HEK293 (cell line): ENCODE data around the gene FAM200C.

Experiments
- CTCF ChIA-PET: fragments of 350-600 bp; formaldehyde crosslinking; extraction: SDS; loops from one replicate; lab custom pipeline; 2021; ENCODE audit warnings: antibody characterized with exemption; lab: Yijun Ruan, JAX
- POLR2A ChIA-PET: fragments of 300-600 bp; formaldehyde crosslinking; extraction: SDS; loops from one replicate; lab custom pipeline; 2020; ENCODE audit warnings: antibody characterized with exemption, inconsistent platforms; lab: Yijun Ruan, JAX
- H3K27ac ChIP-seq: fragments of 200-500 bp; sonication (Bioruptor generic); 2 replicates; pipeline ENCODE4 v1.5.1; 2014; ENCODE audit warnings: low read depth, low read length, control low read depth, inconsistent platforms; ENCODE audit errors: extremely low read depth
- H3K36me3 ChIP-seq, 2 experiments: fragments of 200-500 bp in 1 of 2; sonication (Bioruptor generic) in 1 of 2; 1 replicate in 1 of 2; 2 replicates in 1 of 2; pipeline ENCODE4 v1.5.1; 2014 to 2017; ENCODE audit warnings: inconsistent platforms in 2 of 2, low read length in 2 of 2; ENCODE audit not compliant: control insufficient read depth in 2 of 2, insufficient read depth in 1 of 2
- H3K4me1 ChIP-seq: fragments of 200-500 bp; sonication (Bioruptor generic); 2 replicates; pipeline ENCODE4 v1.5.1; 2014; ENCODE audit warnings: mild to moderate bottlenecking, low read length, inconsistent platforms; ENCODE audit not compliant: control insufficient read depth, insufficient read depth
- H3K4me3 ChIP-seq: 2 replicates; pipeline ENCODE4 v1.5.1; 2011; ENCODE audit warnings: low read depth, mild to moderate bottlenecking, control low read depth, low read length, moderate library complexity
- H3K9me3 ChIP-seq: fragments of 200-500 bp; sonication (Bioruptor generic); 2 replicates; pipeline ENCODE4 v1.5.1; 2014; ENCODE audit warnings: low read depth, low read length, inconsistent platforms; ENCODE audit not compliant: control insufficient read depth, insufficient read depth
- GLIS1 ChIP-seq: fragments of 450-650 bp; formaldehyde crosslinking; IDR thresholded peaks from 2 replicates; pipeline ENCODE4 v1.5.1; 2016; ENCODE audit warnings: missing biosample characterization, missing genetic modification characterization
- MEIS1 ChIP-seq: sonication (generic); formaldehyde crosslinking; IDR thresholded peaks from 2 replicates; pipeline ENCODE4 v1.8.1; 2022; ENCODE audit warnings: missing genetic modification reagents, mild to moderate bottlenecking, borderline replicate concordance
- SP3 ChIP-seq: fragments of 450-650 bp; formaldehyde crosslinking; IDR thresholded peaks from 2 replicates; pipeline ENCODE4 v1.5.1; 2016; ENCODE audit warnings: missing biosample characterization, missing genetic modification characterization
- TCF7L2 ChIP-seq: IDR thresholded peaks from 2 replicates; pipeline ENCODE4 v1.6.1; 2011; ENCODE audit warnings: low read depth, mild to moderate bottlenecking, inconsistent platforms, low read length, moderate library complexity, borderline replicate concordance
- WT1 ChIP-seq: fragments of 450-650 bp; formaldehyde crosslinking; IDR thresholded peaks from 2 replicates; pipeline ENCODE4 v1.5.1; 2016; ENCODE audit warnings: missing biosample characterization, missing genetic modification characterization
- YY1 ChIP-seq: fragments of 450-650 bp; formaldehyde crosslinking; IDR thresholded peaks from 2 replicates; pipeline ENCODE4 v1.5.1; 2018; ENCODE audit warnings: missing biosample characterization, missing genetic modification characterization
- ZFP37 ChIP-seq: fragments of 450-650 bp; formaldehyde crosslinking; IDR thresholded peaks from 2 replicates; pipeline ENCODE4 v1.5.1; 2016; ENCODE audit warnings: missing biosample characterization, missing genetic modification characterization
- ZNF114 ChIP-seq: fragments of 450-650 bp; formaldehyde crosslinking; IDR thresholded peaks from 2 replicates; pipeline ENCODE4 v1.5.0; 2017; ENCODE audit warnings: missing biosample characterization, missing genetic modification characterization
- ZNF169 ChIP-seq: fragments of 450-650 bp; formaldehyde crosslinking; IDR thresholded peaks from 2 replicates; pipeline ENCODE4 v1.5.1; 2016; ENCODE audit warnings: missing biosample characterization, missing genetic modification characterization
- ZNF202 ChIP-seq: fragments of 450-650 bp; formaldehyde crosslinking; IDR thresholded peaks from 2 replicates; pipeline ENCODE4 v1.5.1; 2016; ENCODE audit warnings: missing biosample characterization, missing genetic modification characterization, borderline replicate concordance
- ZNF23 ChIP-seq: fragments of 450-650 bp; formaldehyde crosslinking; IDR thresholded peaks from 2 replicates; pipeline ENCODE4 v1.5.1; 2016; ENCODE audit warnings: missing biosample characterization, missing genetic modification characterization, borderline replicate concordance
- ZNF24 ChIP-seq: fragments of 450-650 bp; formaldehyde crosslinking; IDR thresholded peaks from 2 replicates; pipeline ENCODE4 v1.5.1; 2016; ENCODE audit warnings: missing biosample characterization, missing genetic modification characterization
- ZNF248 ChIP-seq: fragments of 450-650 bp; formaldehyde crosslinking; IDR thresholded peaks from 2 replicates; pipeline ENCODE4 v1.5.1; 2017; ENCODE audit warnings: missing biosample characterization, missing genetic modification characterization
- ZNF354C ChIP-seq: fragments of 450-650 bp; formaldehyde crosslinking; IDR thresholded peaks from 2 replicates; pipeline ENCODE4 v1.5.1; 2016; ENCODE audit warnings: missing biosample characterization, missing genetic modification characterization, low read depth, borderline replicate concordance
- ZNF423 ChIP-seq: fragments of 450-650 bp; formaldehyde crosslinking; IDR thresholded peaks from 2 replicates; pipeline ENCODE4 v1.5.1; 2016; ENCODE audit warnings: missing biosample characterization, missing genetic modification characterization
- ZNF768 ChIP-seq: fragments of 450-650 bp; formaldehyde crosslinking; IDR thresholded peaks from 2 replicates; pipeline ENCODE4 v1.5.1; 2018; ENCODE audit warnings: missing biosample characterization, mild to moderate bottlenecking, missing genetic modification characterization
- ZSCAN23 ChIP-seq: fragments of 450-650 bp; formaldehyde crosslinking; IDR thresholded peaks from 2 replicates; pipeline ENCODE4 v1.5.1; 2016; ENCODE audit warnings: missing biosample characterization, missing genetic modification characterization
- TF ChIP-seq, protein P1 (sequence below): fragments of 450-650 bp; formaldehyde crosslinking; IDR thresholded peaks from 2 replicates; pipeline ENCODE4 v1.5.1; 2016; ENCODE audit warnings: missing biosample characterization, missing genetic modification characterization, borderline replicate concordance
- TF ChIP-seq, protein P2 (sequence below): fragments of 450-650 bp; formaldehyde crosslinking; IDR thresholded peaks from 2 replicates; pipeline ENCODE4 v1.5.1; 2017; ENCODE audit warnings: missing biosample characterization, mild to moderate bottlenecking, missing genetic modification characterization, moderate library complexity
- TF ChIP-seq, protein P3 (sequence below): fragments of 450-650 bp; formaldehyde crosslinking; IDR thresholded peaks from 2 replicates; pipeline ENCODE4 v1.5.1; 2016; ENCODE audit warnings: missing biosample characterization, missing genetic modification characterization

The FAM200C gene

DNA sequence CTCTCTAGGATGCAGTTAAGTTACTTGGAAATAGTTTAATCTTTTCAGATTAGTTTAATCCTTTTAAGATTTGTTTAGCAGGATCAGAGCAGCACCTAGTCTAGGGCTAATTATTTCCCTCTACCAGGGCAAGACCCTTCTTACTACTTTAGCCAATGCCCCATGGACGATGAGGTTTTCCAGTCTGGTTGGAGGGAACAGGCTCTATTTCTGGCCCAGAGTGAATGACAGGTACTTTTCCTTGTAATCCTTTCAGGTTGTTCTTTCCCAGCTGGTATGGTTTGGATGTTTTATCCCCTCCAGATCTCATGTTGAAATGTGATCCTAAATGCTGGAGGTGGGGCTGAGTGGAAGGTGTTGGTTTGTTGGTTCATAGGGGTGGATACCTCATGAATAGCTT lies 49.0 kb upstream of the FAM200C start:
- POLR2A ChIA-PET, result no interaction called here
- CTCF ChIA-PET, result interaction anchor here (0.7 to 1.9 kb wide), 3 partner anchors 10 to 758 kb away, joined by 3 to 10 read pairs (median 3); no protein-coding TSS in a partner anchor
- TF ChIP-seq ZNF248 (tag by site-specific recombination) (no peak), ZFP37 (tag by site-specific recombination) (no peak)
- H3K4me3 ChIP-seq, result no peak overlapping the region
- H3K27ac ChIP-seq, result no peak overlapping the region
- H3K4me1 ChIP-seq, result no peaks in the 10 kb centered on the region
- no peaks in the 10 kb centered on the region for H3K9me3 ChIP-seq
- no peaks in the 10 kb centered on the region for H3K36me3 ChIP-seq

DNA sequence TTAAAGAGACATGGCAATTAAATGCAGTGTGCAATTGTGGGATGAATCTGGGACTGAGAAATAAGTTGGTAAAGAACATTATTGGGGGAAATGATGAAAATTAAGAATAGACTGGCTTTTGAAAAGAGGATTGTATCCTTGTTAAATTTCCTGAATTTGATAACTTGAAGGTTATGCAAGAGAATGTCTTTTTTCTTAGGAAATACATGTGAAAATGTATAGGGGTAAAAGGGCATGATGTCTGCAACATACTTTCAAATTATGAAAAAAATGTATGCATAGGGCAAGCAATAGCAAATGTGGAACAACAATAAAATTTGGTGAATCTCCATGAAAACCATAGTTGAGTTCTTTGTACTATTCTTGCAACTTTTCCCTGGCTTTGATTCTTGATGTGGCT lies 45.9 kb upstream of the FAM200C start:
- no peak overlapping the region for H3K4me3 ChIP-seq
- H3K27ac ChIP-seq, result no peak overlapping the region
- no peaks in the 10 kb centered on the region for H3K9me3 ChIP-seq
- ChIA-PET CTCF (no interaction called here), POLR2A (no interaction called here)
- TF ChIP-seq ZNF423 (tag by site-specific recombination), result no peak
- TF ChIP-seq YY1, result no peak
- TF ChIP-seq SP3 (tag by site-specific recombination), result no peak
- TF ChIP-seq ZNF24 (tag by site-specific recombination), result no peak
- TF ChIP-seq ZNF169 (tag by site-specific recombination), result no peak
- TF ChIP-seq ZNF768 (tag by site-specific recombination), result no peak
- no peak for TF ChIP-seq ZNF114 (tag by site-specific recombination)
- TF ChIP-seq, protein P1, sequence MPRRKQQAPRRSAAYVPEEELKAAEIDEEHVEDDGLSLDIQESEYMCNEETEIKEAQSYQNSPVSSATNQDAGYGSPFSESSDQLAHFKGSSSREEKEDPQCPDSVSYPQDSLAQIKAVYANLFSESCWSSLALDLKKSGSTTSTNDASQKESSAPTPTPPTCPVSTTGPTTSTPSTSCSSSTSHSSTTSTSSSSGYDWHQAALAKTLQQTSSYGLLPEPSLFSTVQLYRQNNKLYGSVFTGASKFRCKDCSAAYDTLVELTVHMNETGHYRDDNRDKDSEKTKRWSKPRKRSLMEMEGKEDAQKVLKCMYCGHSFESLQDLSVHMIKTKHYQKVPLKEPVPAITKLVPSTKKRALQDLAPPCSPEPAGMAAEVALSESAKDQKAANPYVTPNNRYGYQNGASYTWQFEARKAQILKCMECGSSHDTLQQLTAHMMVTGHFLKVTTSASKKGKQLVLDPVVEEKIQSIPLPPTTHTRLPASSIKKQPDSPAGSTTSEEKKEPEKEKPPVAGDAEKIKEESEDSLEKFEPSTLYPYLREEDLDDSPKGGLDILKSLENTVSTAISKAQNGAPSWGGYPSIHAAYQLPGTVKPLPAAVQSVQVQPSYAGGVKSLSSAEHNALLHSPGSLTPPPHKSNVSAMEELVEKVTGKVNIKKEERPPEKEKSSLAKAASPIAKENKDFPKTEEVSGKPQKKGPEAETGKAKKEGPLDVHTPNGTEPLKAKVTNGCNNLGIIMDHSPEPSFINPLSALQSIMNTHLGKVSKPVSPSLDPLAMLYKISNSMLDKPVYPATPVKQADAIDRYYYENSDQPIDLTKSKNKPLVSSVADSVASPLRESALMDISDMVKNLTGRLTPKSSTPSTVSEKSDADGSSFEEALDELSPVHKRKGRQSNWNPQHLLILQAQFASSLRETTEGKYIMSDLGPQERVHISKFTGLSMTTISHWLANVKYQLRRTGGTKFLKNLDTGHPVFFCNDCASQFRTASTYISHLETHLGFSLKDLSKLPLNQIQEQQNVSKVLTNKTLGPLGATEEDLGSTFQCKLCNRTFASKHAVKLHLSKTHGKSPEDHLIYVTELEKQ (tag by site-specific recombination), result no peak
- no peak for TF ChIP-seq ZNF354C
- TF ChIP-seq ZNF202 (tag by site-specific recombination), result no peak
- TF ChIP-seq GLIS1 (tag by site-specific recombination), result no peak
- no peak for TF ChIP-seq ZSCAN23 (tag by site-specific recombination)
- TF ChIP-seq TCF7L2, result no peak
- no peak for TF ChIP-seq MEIS1 (CRISPR knock-in tag)
- no peak for TF ChIP-seq ZNF23 (tag by site-specific recombination)
- TF ChIP-seq, protein P2, sequence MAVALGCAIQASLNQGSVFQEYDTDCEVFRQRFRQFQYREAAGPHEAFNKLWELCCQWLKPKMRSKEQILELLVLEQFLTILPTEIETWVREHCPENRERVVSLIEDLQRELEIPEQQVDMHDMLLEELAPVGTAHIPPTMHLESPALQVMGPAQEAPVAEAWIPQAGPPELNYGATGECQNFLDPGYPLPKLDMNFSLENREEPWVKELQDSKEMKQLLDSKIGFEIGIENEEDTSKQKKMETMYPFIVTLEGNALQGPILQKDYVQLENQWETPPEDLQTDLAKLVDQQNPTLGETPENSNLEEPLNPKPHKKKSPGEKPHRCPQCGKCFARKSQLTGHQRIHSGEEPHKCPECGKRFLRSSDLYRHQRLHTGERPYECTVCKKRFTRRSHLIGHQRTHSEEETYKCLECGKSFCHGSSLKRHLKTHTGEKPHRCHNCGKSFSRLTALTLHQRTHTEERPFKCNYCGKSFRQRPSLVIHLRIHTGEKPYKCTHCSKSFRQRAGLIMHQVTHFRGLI, result no peak
- no peak for TF ChIP-seq WT1
- TF ChIP-seq, protein P3, sequence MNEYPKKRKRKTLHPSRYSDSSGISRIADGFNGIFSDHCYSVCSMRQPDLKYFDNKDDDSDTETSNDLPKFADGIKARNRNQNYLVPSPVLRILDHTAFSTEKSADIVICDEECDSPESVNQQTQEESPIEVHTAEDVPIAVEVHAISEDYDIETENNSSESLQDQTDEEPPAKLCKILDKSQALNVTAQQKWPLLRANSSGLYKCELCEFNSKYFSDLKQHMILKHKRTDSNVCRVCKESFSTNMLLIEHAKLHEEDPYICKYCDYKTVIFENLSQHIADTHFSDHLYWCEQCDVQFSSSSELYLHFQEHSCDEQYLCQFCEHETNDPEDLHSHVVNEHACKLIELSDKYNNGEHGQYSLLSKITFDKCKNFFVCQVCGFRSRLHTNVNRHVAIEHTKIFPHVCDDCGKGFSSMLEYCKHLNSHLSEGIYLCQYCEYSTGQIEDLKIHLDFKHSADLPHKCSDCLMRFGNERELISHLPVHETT (tag by site-specific recombination), result no peak
- H3K36me3 ChIP-seq, result no peaks in the 10 kb centered on the region
- H3K4me1 ChIP-seq, result no peaks in the 10 kb centered on the region
